ENCODE measurements around the gene CEACAM4.
A peak's percentile ranks its signal among the peaks of the same experiment; 100 is the strongest.
"Not testable (repeated sequence)": the region's sequence is repeated elsewhere in the genome, so short reads cannot be mapped to it uniquely, and the experiment has no call there.

Gene CEACAM4

DNA sequence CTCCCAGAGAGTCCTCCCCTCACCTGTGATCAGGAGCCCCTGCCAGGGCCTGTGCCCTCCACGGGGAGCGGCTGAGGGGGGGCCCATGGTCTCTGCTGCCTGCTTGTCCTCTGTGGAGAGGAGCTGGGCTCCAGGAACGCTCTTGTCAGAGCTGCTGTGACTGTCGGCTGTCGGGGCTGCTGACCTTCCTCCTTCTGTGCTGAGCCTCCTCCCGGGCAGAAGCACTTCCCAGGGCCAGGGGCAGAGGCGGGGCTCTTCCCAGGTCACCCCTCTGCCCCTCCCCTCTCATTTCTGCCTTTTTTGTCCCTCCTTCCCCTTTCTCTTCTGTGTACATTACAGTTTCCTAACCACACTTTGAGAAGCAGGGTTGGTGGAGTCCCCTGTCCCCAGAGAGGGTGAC is at the start of gene CEACAM4:
Gene CEACAM4, minus strand, starts transcription at position 198 of the 400 bp plus-strand sequence. Its CDS starts 111 bp downstream, at position 87.
- no peak for DNase-seq (ENCODE audit: extremely low read depth in 1 of 2, low read depth in 1 of 2)

DNA sequence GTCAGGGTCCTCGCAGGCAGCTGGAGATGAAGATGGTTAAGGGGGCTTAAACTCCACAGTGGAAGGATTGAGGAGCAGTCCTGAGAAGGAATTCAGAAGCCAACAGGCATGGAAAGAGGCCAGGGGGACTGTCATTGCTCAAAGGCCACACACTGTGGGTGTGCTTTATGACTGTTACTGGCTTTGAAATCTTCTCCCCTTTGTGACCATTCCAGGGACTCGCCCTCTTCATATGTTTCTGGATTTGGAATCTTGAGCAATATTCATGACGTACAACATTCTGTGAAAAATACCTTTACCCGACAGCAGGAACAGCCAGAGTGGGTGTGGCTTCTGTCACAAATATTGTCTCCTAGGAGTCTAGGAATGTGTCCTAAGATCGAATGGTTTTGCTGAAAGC is 44.6 kb upstream of the CEACAM4 start:
- DNase-seq (ENCODE audit: extremely low read depth in 1 of 2, low read depth in 1 of 2), result no peak

DNA sequence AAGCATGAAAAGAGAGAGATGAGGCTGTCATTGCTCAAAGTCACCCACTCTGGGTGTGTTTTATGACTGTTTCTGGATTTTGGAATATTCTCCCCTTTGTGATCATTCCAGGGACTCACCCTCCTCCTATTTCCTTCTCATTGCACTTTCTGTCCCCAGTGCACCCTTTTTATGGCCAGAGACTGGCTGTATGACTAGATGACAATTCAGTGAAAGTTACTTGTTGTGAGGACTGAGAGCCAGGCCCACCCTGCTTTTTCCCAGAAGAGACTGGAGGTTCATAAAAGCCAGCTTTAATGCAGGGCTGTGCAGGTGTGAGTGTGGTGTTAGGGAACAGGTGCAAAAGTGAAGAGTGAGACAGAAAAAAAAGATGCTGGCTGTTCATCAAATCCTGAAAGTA is 43.9 kb upstream of the CEACAM4 start:
- DNase-seq (ENCODE audit: extremely low read depth in 1 of 2, low read depth in 1 of 2), result no peak

DNA sequence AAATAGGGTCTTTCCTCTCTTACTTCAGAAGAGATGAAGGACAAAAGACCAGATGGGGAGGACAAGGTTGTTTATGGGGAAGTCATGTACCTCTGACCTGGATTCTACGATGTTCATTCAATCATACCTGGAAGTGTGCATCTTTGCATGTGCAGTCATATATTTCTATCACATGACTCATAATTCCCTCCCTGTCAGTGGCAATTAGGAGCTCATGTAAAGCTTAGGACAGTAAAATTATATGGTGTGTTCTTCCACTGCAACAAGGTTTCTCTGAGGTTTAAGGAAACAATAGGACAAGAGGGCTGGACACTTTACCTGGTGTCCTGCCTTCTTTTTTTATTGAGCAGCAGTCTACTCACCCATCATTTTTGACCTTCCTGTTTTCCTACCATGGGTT is 41.4 kb upstream of the CEACAM4 start:
- no peak for DNase-seq (ENCODE audit: extremely low read depth in 1 of 2, low read depth in 1 of 2)

DNA sequence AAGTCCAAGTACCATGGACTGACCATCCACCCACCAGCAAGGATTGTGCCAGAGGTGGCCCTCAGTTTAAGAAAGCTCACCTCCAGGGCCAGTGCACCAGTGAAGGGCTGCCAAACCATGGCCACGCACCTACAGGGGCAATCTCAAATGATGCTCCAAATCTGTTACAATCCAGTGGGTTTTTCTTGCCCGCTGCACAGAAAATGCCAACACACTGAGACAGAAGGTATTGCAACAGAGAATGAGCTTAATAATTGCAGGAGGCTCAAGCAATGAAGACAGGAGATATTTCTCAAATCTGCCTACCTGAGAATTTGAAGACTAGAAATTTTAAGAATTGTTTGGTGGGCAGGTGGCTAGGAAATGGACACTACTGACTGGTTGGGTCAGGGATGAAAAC is 39.2 kb upstream of the CEACAM4 start:
- DNase-seq (ENCODE audit: extremely low read depth in 1 of 2, low read depth in 1 of 2), result no peak

DNA sequence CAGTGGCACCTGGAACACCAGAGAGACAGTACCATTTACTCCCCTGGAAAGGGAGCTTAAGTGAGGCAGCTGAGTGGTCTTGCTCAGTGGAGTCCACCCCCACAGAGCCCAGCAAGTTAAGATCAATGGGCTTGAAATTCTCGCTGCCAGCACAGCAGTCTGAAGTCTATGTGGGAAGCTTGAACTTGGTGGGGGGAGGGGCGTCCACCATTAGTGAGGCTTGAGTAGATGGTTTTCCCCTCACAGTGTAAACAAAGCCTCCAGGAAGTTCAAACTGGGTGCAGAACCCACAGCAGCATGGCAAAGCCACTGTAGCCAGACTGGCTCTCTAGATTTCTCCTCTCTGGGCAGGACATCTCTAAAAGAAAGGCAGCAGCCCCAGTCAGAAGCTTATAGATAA is 30.3 kb upstream of the CEACAM4 start:
- no peak for DNase-seq (ENCODE audit: extremely low read depth in 1 of 2, low read depth in 1 of 2)

DNA sequence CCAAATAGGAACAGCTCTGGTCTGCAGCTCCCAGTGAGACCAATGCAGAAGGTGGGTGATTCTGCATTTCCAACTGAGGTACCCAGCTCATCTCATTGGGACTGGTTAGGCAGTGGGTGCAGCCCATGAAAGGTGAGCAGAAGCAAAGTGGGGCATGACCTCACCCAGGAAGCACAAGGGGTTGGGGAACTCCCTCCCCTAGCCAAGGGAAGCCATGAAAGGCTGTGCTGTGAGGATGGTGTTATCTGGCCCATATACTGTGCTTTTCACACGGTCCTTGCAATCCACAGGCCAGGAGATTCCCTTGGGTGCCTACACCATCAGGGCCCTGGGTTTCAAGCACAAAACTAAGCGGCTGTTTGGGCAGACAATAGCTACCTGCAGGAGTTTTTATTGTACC is 29.9 kb upstream of the CEACAM4 start:
- not testable (repeated sequence) for DNase-seq (ENCODE audit: extremely low read depth in 1 of 2, low read depth in 1 of 2)

DNA sequence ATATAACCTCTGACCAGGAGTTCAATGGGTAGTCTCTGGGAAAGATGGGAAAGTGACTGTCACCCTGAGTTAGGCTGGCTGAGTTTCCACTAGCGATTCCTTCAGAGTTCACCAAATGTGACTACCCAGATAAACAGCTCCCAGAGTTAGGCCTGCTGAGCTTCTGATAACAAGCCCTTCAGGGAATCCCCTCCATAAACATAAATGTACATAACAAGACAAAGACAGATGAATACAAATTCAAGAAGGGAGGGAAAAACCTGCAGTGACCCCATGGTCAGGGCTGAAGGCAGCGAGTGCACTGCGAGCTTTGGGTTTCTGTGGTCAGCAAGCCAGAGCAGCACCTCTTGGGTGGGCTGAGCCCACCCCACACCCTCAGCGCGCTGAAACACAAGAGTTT is 25.4 kb upstream of the CEACAM4 start:
- no peak for DNase-seq (ENCODE audit: extremely low read depth in 1 of 2, low read depth in 1 of 2)

DNA sequence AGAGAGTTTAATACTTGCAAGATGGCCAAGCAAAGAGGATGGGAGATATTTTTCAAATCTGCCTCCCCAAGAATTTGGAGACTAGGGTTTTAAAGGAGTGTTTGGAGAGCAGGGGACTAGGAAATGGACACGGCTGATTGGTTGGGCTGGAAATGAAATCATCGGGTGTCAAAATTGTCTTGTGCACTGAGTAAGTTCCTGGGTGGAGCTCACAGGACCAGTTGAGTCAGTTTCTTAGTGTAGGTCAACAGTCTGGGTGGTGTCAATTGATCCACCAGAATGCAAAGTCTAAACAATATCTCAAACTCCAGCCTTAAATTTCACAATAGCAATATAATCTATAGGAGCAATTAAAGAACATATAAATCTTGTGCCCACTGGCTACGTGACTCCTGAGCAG is 23.0 kb upstream of the CEACAM4 start:
- DNase-seq (ENCODE audit: extremely low read depth in 1 of 2, low read depth in 1 of 2), result no peak

DNA sequence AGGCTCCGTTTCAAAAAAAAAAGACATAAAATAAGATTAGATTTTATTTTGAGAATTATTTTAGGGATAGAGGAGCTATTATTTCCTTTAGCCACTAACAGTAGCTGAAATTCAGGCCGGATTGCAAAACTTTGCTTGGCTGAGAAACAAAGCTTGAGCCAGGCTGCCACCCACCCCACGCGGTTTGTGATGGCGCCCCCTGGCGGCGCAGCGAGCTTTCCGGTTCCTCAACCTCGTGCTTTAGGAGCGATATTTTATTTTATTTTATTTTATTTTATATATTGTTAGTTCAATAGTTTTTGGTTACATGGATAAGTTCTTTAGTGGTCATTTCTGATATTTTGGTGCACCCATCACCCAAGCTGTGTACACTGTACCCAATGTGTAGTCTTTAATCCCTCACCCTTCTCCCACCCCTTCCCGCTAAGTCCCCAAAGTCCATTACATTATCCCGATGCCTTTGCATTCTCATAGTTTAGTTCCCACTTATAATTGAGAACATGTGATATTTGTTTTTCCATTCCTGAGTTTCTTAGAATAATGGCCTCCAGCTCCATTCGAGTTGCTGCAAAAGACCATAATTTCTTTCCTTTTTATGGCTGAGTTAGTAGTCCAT is 19.8 kb upstream of the CEACAM4 start:
- peak in 1 of 2 donors; percentile 12 for DNase-seq (ENCODE audit: extremely low read depth in 1 of 2, low read depth in 1 of 2)

DNA sequence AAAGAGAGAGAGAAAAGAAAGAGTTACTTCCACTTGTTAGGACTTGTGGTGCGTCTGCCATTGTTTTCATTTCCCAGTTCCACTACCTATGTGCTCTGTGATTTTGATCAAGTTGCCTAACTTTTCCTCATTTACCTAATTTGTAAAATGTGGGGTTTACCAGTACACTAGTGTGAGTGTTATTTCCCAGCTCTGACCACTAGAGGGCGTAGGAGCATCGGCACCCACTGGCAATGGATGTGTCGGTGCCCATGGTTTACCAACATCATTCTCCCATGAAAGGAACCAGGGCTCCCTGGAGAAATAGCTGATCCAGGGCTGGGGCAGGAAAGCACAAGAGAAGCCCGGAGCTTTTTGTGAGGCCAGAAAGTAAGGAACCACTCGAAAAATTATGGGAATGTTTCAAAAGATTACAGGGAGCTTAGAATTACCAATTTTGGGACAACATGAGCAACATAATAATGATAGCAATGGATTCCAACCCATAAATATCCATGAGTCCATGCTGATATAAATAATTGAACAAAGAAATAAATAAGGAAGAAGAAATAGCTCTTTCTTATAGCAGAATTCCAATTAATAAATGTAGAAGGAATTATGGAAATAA is 15.1 kb upstream of the CEACAM4 start:
- peak; percentile 24 to 45 for DNase-seq (ENCODE audit: extremely low read depth in 1 of 2, low read depth in 1 of 2)

DNA sequence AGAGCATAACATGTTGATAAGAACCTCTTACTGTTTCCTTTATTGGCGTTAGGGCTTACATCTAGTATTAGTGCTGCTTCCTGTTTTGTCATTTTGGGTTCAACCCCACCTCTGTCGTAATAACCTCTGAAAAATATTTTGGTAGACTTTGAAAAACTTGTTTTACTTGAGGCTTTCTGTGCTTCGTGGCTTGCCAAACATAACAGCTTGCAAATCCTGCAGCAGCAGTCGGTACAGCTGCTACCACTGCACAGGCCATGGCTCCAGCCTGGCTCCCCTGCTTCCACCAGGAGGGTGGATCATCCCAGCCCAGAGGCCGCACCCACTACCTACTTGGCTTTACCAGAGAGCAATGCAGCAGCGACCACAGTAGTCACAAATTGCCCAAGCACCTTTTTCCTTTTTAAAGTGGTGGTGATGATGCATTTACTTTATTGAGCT is 11.8 kb upstream of the CEACAM4 start:
- no peak for DNase-seq (ENCODE audit: extremely low read depth in 1 of 2, low read depth in 1 of 2)

DNA sequence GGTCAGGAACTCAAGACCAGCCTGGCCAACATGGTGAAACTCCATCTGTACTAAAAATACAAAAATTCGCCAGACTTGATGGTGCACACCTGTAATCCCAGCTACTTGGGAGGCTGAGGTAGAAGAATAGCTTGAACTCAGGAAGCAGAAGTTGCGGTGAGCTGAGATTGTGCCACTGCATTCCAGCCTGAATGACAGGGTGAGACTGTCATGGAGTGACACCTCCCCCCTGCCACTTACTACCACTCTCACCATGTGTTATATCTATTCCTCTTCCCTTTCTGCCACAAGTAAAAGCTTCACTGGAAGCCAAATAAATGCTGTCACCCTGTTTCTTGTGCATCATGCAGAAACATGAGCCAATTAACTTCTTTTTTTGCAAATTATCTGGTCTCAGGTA is 10.6 kb upstream of the CEACAM4 start:
- DNase-seq (ENCODE audit: extremely low read depth in 1 of 2, low read depth in 1 of 2), result no peak

DNA sequence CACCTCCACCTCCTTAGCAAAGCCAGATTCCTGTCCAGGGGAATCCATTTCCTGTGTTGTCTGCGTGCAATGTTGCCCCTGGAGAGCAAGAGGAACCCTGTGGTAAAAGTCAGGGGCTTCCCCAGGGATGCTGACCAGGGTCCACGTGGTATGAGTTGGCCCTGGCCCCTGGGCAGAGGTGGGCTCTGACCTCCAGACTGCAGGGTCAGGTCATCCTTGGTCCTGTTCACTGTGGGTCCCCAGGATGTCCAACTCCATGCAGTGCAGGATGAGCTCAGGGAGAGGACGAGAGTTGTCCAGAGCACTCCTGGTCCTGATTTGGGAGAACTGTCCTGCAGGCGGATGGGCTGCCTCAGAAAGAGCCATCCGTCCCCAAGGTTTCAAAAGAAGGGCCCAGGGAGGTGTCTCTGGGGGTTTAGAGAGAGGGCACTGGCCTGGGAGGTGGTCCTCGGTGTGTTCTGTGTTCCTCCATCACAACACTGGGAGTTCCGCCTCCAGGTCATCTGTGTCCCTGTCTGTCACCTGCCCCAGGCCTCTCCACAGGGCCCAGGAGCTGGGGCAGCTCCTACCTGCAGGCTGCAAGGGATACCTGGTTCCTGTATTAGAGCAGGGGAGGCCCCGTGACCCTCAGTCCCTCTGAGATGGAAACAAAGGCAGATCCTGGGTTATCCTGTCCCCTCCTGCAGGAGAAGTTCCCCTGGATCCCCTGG is 1.2 kb upstream of the CEACAM4 start:
- no peak for DNase-seq (ENCODE audit: extremely low read depth in 1 of 2, low read depth in 1 of 2)

DNA sequence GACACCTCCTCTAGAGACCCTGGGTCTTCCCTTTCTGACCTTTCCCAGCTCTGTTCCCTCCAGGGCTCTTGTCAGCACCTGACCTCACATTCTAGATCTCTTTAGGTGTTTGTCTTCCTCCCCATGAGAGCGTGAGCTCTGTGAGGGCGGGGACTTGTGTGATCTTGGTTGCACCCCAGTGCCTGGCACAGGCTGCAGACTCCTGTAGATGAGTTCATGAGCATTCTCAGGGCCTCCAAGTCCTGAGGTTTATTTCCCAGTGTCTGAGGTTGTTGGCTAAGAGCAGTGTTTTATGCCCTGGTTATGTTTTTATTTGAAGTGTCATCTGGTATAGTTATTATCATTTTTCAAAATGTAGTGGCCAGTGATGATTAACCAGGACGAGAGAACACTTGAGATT is 596 bp downstream of the CEACAM4 start:
- DNase-seq (ENCODE audit: extremely low read depth in 1 of 2, low read depth in 1 of 2), result no peak

DNA sequence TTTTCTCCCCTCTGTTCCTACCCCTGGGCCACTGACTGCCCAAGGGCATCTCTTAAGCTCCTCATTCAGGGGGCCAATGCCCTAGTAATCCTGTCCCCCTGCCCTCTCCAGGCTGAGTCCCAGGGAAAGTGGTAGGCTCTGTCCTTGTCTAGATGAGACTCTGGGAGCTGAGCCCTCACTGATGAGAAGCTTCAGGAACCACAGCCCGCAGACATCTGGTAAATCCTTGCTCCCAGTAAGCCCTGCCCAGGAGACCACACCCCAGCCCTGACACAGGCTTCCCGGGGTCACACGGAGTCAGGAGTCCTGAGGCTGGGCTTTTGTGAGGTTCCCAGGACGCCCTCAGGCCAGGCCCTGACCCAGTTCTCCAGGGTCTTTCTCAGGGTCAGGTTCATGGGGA is 1.9 kb downstream of the CEACAM4 start:
- DNase-seq (ENCODE audit: extremely low read depth in 1 of 2, low read depth in 1 of 2), result no peak

DNA sequence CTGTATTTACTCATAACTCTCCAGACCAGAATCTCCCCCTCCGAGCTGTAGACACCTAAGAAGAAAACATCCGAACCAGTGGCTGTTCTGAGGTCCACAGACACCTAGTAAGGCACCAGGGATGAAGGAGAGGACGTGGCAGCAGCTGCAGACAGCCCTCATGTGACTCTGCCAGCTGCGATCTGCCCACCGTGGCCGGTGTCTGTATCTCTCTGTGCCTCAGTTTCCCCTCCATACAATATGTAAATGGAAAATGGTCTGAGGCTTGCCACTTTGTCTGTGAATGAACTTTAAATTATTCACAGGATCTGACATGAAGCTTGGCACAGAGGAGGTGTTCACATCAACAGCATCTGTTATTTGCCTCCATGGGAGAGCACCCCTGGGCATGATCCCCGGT is 2.4 kb downstream of the CEACAM4 start:
- DNase-seq (ENCODE audit: extremely low read depth in 1 of 2, low read depth in 1 of 2), result no peak

DNA sequence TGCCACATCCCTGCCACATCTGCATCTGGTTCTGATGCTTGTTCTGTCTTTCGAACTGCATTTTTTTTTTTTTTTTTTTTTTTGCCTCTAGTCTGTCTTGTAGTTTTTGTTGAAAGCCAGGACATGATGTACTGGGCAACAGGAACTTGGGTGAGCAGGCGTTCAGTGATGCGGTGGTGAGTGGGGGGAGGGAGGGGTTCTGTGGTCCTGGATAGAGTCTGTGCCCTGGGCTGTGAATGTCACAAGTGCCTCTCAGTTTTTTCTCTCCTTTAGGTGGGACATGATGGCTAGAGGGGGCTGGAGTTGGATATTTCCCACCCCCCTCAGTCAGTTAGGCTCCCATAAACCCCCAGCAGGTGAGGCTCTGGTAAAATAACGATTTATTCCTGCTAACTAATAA is 3.5 kb downstream of the CEACAM4 start:
- no peak for DNase-seq (ENCODE audit: extremely low read depth in 1 of 2, low read depth in 1 of 2)

DNA sequence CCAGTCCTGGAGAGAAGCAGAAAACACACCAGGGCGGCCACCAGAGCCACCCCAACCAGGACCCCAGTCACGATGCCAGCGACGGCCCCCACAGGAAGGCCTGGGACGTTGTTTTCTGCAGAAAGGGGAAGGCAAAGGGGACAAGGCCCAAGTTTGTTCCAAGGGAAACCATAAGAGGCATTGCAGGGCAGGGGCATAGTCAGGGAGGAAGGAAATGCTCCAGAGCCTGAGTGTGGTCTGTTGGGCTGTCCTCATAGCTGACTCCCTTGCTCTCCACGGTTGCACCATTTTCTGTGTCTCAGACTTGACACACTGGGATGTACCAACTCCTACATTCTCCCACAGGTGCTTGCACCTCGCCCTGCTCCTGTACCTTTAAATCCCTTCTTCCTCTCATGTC is 5.2 kb downstream of the CEACAM4 start:
- DNase-seq (ENCODE audit: extremely low read depth in 1 of 2, low read depth in 1 of 2), result no peak

DNA sequence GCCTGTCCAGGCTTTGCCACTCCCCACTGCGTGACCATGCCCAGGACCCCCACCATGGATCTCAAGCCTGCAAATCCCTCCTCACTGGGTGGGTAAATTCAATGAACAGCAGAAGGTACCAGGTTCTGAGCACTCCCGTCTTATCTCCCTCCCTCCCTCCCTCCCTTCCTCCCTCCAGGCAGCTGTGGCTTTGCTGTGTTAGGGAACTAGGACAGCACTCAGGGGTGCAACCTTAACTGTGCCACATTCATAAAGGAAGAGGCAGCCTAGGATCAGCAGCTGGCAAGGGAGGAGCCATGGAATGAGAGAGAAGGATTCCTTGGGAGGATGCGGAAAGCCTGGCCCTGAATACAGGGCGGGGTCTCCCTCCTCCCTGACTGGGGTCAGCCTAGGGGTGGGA is 5.6 kb downstream of the CEACAM4 start:
- no peak for DNase-seq (ENCODE audit: extremely low read depth in 1 of 2, low read depth in 1 of 2)

DNA sequence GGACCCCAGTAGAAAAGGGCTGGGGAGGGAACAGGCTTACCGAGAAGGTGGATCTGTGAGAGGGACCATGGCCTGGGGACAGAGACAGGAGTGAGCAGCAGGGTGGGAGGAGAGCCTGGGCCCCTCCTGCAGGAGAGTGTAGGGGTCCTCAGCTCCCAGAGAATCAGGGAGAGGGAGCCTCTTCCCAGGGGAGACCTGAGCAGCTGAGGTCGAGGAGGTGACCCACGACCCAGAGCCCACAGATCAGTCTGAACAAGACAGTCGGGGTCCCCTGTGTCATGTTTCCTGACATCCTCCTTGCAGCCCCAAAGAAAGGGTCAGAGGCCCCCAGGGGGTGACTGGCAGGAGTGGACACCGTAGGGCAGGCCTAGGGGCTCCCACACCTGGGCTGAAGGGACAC is 6.7 kb downstream of the CEACAM4 start:
- DNase-seq (ENCODE audit: extremely low read depth in 1 of 2, low read depth in 1 of 2), result no peak

DNA sequence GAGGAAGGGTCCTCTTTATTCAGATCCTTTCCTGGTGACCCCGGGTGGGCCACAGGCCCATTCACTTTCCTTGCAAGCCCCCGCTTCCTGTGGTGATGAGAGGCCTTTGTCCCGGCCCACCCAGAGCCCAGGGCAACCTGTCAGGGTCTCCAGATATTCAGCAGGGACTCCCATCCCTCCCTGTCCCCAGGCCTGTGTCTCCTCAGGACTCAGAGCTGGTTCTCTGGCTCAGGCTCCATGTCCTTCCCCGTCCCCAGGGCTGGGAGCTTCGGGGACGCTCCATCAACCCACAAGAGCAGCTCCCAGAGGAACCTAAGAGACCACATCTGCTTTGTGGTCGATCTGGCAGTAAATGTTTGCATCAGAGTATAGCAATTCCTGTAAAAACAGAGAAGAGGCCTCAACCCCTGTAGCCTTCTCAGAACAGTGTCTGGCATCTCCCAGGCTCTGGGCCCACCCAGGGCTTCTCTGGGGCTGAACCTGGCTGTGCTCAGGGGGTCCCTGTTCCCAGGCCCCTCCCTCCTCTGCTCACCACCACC is 7.8 kb downstream of the CEACAM4 start:
- no peak for DNase-seq (ENCODE audit: extremely low read depth in 1 of 2, low read depth in 1 of 2)

All from activated CD8-positive, alpha-beta memory T cell treated with anti-CD3 and anti-CD28 coated beads for 1 hour (primary cell).